Measurements from ENCODE around the gene KRT85.
A peak's percentile ranks its signal among the peaks of the same experiment; 100 is the strongest.

Gene KRT85

GRCh38 chr12:52385226-52385702 lies 18.0 kb upstream of the KRT85 start, which contains the start of gene KRT84:
Gene KRT84, minus strand, starts transcription at chr12:52385652. Its CDS starts 67 bp downstream, at chr12:52385585.
- Histone ChIP-seq H3K36me3 (ENCODE audit: control insufficient read depth, insufficient read depth, low read length) (no peaks in the 10 kb centered on the region), H3K4me3 (replicated peaks; ENCODE audit: low read depth, low read length) (no peak within 1 kb of the TSS), H3K27me3 (replicated peaks; ENCODE audit: control insufficient read depth, insufficient read depth, low read length) (peaks cover 1% of the 10 kb centered on the region)
- DNase-seq (ENCODE audit: extremely low read depth, insufficient read length), result no peak
- no peak for TF ChIP-seq CTCF (IDR thresholded peaks at IDR 0.05; ENCODE audit: insufficient read depth, low read length, poor library complexity, severe bottlenecking)

- Histone ChIP-seq H3K27me3 (replicated peaks; ENCODE audit: control insufficient read depth, insufficient read depth, low read length) (peaks cover 1% of the 10 kb centered on the region), H3K4me3 (replicated peaks; ENCODE audit: low read depth, low read length) (no peak overlapping the region), H3K36me3 (ENCODE audit: control insufficient read depth, insufficient read depth, low read length) (no peaks in the 10 kb centered on the region)
- no peak for TF ChIP-seq CTCF (IDR thresholded peaks at IDR 0.05; ENCODE audit: insufficient read depth, low read length, poor library complexity, severe bottlenecking)
- no peak for DNase-seq (ENCODE audit: extremely low read depth, insufficient read length)
Observed at GRCh38 chr12:52383331-52383730, 16.1 kb upstream of the KRT85 start.

GRCh38 chr12:52382854-52383253 lies 15.6 kb upstream of the KRT85 start:
- H3K36me3 ChIP-seq (ENCODE audit: control insufficient read depth, insufficient read depth, low read length), result no peaks in the 10 kb centered on the region
- no peak for DNase-seq (ENCODE audit: extremely low read depth, insufficient read length)
- no peak for TF ChIP-seq CTCF (IDR thresholded peaks at IDR 0.05; ENCODE audit: insufficient read depth, low read length, poor library complexity, severe bottlenecking)
- H3K27me3 ChIP-seq (replicated peaks; ENCODE audit: control insufficient read depth, insufficient read depth, low read length), result peaks cover 1% of the 10 kb centered on the region; the same call in 1 of the 2 replicates
- H3K4me3 ChIP-seq (replicated peaks; ENCODE audit: low read depth, low read length), result no peak overlapping the region

- Histone ChIP-seq H3K36me3 (ENCODE audit: control insufficient read depth, insufficient read depth, low read length) (no peaks in the 10 kb centered on the region), H3K27me3 (replicated peaks; ENCODE audit: control insufficient read depth, insufficient read depth, low read length) (peaks cover 1% of the 10 kb centered on the region; the same call in 1 of the 2 replicates), H3K4me3 (replicated peaks; ENCODE audit: low read depth, low read length) (no peak overlapping the region)
- TF ChIP-seq CTCF (IDR thresholded peaks at IDR 0.05; ENCODE audit: insufficient read depth, low read length, poor library complexity, severe bottlenecking), result no peak
- DNase-seq (ENCODE audit: extremely low read depth, insufficient read length), result no peak
Observed at GRCh38 chr12:52381206-52381605, 13.9 kb upstream of the KRT85 start.

GRCh38 chr12:52380271-52380694 lies 13.0 kb upstream of the KRT85 start:
- H3K36me3 ChIP-seq (ENCODE audit: control insufficient read depth, insufficient read depth, low read length), result no peaks in the 10 kb centered on the region
- peak; percentile 70 for TF ChIP-seq CTCF (IDR thresholded peaks at IDR 0.05; ENCODE audit: insufficient read depth, low read length, poor library complexity, severe bottlenecking)
- no peak for DNase-seq (ENCODE audit: extremely low read depth, insufficient read length)
- H3K4me3 ChIP-seq (replicated peaks; ENCODE audit: low read depth, low read length), result no peak overlapping the region
- peaks cover 1% of the 10 kb centered on the region; the same call in 1 of the 2 replicates for H3K27me3 ChIP-seq (replicated peaks; ENCODE audit: control insufficient read depth, insufficient read depth, low read length)

GRCh38 chr12:52379536-52379935 lies 12.3 kb upstream of the KRT85 start:
- TF ChIP-seq CTCF (IDR thresholded peaks at IDR 0.05; ENCODE audit: insufficient read depth, low read length, poor library complexity, severe bottlenecking), result no peak
- Histone ChIP-seq H3K36me3 (ENCODE audit: control insufficient read depth, insufficient read depth, low read length) (no peaks in the 10 kb centered on the region), H3K27me3 (replicated peaks; ENCODE audit: control insufficient read depth, insufficient read depth, low read length) (peaks cover 1% of the 10 kb centered on the region; the same call in 1 of the 2 replicates), H3K4me3 (replicated peaks; ENCODE audit: low read depth, low read length) (no peak overlapping the region)
- no peak for DNase-seq (ENCODE audit: extremely low read depth, insufficient read length)
